DMS79 (cell line): ENCODE results near the gene GRM1.

Experiments
- DNase-seq: peaks from one replicate; lab custom pipeline; 2025; lab: John Stamatoyannopoulos, UW

Gene GRM1

DNA sequence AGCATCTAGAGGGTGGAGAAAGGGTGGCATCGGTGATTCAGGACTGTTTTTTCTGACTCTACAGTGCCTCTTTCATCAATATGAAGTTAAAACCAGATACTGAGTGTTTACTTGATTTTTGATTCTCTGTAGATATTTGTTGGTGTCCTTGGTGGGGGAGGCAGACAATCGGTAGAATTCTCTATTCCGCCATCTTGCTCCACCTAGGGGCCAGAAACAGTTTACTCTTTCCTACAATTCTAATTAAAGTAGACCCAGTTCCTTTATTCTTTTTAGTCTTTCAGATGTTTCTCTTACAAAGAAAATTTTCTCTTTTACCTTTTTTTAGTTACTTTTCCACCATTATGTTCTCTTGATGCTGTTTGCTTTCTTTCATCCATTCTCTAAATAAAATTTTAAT lies 352.6 kb downstream of the GRM1 start:
- no peak for DNase-seq

- no peak for DNase-seq
Observed at GRCh38 chr6:146388736-146389364, 360.0 kb downstream of the GRM1 start.

GRCh38 chr6:146389740-146390139 lies 360.9 kb downstream of the GRM1 start:
- DNase-seq: no peak

DNA sequence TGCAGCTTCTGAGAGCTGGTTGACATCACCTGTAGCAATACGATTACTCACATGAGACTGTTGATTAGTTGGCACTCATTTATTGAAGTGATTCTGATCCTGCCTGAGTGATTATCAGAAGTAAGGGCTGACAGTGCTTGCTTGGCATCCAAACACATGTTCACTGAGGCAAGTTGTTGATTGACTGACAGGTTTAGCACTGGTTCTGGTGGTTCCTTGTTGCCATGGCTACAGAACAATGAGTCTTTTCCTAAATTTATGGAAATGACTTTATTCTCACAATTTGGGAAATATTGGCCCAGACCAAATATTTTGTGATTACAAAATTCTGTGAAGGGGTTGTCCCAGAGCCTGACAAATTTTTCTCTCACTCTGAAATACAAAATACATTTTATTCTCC lies 368.8 kb downstream of the GRM1 start:
- no peak for DNase-seq

GRCh38 chr6:146402476-146402875 lies 373.6 kb downstream of the GRM1 start:
- DNase-seq: no peak

DNA sequence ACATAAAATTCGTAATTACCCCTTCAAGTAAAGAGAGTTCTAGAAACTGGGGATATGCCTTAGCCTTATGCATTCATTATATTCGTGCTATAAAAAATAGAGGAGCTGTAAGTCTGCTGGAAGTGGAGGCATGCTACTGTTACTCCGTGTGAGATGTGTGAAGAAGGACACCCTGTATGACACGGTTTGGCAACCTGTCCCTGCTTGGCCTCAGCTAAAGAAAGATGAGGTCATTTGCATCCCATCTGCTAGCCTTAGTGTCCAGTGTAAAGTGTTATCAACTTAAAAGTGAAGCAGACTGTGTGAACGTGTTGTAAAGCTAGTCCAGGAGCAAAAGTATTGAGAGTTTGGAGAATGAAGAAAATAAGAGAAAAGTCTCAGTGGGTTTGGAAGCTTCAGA lies 379.7 kb downstream of the GRM1 start:
- DNase-seq: no peak

GRCh38 chr6:146410851-146411595 lies 382.2 kb downstream of the GRM1 start:
- DNase-seq: no peak

- no peak for DNase-seq
Observed at GRCh38 chr6:146419576-146419975, 390.7 kb downstream of the GRM1 start.

GRCh38 chr6:146420255-146420654 lies 391.4 kb downstream of the GRM1 start:
- no peak for DNase-seq

DNA sequence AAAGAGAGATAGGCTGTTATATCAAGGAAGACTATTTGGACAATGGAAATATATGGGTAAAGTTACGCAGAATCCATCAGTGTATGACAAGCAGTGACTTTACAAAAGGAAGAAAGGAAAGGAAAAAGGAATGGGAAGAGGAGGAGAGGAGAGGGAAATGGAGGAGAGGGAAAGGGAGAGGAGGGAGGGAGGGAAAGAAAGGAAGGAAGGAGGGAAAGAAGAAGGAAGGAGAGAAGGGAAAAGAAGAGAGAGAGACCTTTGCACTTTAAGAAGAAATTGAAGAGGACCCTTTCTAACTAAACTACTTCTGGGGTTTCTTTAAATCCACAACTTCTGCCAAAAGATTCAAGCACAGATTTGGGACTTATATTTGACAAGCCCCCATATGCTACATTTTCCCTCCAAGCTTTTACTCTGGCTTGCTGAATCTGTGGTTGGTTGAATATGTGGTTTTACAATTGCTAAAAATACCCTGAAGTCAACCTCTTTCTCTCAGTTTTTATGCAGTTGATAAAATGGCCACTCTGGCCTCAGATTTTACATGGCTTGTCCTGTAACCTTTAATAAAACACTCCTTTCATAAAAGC lies 394.0 kb downstream of the GRM1 start:
- DNase-seq: no peak

GRCh38 chr6:146423452-146423851 lies 394.6 kb downstream of the GRM1 start:
- no peak for DNase-seq

GRCh38 chr6:146426516-146426915 lies 397.7 kb downstream of the GRM1 start:
- no peak for DNase-seq

GRCh38 chr6:146429831-146430230 lies 401.0 kb downstream of the GRM1 start:
- DNase-seq: no peak

- no peak for DNase-seq
Observed at GRCh38 chr6:146433881-146434731, 405.2 kb downstream of the GRM1 start.

DNA sequence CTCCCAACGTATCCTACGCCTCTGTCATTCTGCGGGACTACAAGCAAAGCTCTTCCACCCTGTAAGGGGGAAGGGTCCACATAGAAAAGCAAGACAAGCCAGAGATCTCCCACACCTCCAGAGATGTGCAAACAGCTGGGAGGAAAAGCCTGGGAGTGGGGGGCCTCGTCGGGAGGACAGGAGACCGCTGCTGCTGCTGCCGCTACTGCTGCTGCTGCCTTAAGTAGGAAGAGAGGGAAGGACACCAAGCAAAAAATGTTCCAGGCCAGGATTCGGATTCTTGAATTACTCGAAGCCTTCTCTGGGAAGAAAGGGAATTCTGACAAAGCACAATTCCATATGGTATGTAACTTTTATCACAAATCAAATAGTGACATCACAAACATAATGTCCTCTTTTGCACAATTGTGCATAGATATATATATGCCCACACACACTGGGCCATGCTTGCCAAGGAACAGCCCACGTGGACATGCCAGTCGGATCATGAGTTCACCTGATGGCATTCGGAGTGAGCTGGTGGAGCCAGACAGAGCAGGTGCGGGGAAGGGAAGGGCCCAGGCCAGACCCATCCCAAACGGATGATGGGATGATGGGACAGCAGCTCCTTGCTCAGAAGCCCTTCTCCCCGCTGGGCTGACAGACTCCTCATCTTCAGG lies 406.0 kb downstream of the GRM1 start:
- no peak for DNase-seq

DNA sequence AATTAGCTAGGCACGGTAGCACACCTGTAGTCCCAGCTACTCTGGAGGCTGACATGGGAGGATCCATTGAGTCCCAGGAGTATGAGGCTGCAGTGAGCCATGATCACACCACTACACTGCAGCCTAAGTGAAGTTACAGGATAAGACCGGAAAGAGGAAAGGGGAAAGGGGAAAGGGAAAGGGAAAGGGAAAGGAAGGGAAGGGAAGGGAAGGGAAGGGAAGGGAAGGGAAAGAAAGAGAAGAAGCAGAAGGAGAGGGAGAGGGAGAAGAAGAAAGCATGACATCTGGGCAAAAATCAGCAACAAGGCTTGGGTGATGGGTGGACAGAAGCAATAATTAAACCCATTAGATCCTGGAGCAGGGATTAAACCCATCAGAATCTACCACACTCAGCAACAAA lies 413.0 kb downstream of the GRM1 start:
- no peak for DNase-seq

DNA sequence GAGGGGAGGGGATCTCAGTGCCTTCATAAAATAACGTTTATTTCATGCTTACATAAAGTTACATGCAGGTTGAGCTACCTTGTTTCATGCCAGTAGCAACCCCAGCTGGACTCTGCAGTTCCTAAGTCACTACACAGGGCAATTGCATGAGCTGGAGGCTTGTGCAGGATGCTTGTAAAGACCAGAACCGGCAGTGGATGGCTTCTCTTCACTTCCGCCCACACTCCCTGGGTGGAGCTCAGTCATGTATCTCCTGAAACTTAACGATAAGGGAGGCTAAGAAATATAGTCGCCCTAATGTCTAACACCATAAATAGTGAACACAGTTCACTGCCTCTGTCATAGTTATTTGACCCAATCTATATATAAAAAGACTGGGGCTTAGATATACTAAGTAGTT lies 415.3 kb downstream of the GRM1 start:
- DNase-seq: no peak

GRCh38 chr6:146445233-146445632 lies 416.4 kb downstream of the GRM1 start:
- no peak for DNase-seq

GRCh38 chr6:146456886-146457285 lies 428.0 kb downstream of the GRM1 start:
- DNase-seq: no peak

DNA sequence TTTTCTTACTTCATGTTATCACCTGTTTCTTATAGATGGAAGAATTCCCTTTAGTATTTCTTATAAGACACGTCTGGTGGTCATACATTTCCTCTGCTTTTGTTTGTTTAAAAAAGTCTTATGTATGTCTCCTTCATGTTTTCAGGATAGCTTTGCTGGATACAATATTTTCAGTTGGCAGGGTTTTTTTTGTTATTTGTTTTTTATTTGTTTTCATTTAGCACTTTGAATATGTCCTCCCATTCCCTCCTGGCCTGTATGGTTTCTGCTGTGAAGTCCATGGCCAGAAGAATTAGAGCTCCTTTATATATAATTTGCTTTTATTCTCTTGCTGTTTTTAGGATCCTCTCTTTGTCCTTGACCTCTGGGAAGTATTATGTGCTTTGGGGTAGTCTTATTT lies 432.1 kb downstream of the GRM1 start:
- DNase-seq: no peak

DNA sequence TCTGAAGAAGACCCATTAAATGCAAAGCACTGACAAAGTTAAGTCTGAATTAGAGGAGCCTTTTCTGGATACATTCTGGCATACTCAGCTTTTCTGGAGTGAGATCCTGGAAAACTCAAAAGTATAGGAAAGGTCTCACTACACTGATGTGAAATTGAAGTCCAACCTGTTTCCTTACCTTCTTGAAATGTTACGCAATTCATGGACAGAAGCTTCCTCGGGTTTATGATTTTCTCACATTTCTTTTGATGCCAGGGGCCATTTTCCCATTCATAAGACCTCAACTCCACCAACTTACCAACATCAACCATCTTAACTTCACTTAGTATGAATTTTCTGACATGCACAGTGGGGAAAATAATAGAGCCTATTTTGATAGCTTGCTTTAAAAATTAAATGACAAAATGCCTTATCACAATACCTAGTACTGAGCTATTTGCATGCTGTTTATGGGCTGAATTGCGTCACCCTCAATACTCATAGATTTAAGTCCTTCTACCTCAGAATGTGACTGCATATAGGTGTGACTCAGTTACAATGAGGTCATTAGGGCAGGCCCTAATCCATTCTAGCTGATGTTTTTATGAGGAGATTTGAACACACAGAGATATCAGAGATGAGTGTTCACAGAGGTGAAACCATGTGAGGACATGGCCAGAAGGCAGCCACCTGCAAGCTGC lies 441.4 kb downstream of the GRM1 start:
- no peak for DNase-seq
